ENCODE measurements around the gene TMC8.

The TMC8 gene

DNA sequence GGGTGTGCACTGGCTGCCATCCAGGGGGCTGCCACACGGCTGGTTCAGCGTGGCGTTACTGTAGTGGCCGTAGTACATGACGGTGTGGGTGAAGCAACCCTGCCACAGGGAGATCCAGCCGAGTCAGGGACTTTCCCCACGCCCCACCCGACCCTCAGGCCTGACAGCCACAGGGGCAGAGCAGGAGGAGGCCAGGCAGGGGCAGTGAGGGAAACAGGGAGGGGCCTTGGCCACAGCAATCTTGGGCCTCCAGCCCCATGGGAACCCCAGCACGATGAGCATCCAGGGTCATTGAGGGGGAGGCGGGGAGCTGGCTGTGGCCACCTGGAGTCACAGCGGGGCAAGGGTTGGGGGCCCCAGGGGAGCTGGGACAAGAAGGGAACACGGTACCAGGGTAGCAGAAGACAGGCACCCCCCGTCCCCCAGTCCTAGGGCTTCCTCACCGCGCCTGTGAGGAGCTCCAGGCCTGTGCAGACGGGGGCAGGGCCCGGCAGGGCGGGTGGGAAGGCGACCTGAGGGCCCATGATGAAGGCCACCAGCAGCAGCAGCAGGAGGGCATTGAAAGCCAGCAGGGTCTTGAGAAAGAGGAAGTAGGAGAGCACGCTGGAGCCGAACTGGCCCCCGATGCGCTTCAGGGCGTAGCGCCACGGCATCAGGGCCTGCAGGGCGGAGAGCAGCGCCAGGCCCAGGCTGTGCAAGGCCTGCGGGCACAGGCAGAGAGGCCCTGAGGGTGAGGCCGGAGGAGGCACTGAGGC is 6.3 kb upstream of the TMC8 start:
- no peak for DNase-seq

GRCh38 chr17:78124836-78125137 is 5.8 kb upstream of the TMC8 start:
- DNase-seq, result no peak

DNA sequence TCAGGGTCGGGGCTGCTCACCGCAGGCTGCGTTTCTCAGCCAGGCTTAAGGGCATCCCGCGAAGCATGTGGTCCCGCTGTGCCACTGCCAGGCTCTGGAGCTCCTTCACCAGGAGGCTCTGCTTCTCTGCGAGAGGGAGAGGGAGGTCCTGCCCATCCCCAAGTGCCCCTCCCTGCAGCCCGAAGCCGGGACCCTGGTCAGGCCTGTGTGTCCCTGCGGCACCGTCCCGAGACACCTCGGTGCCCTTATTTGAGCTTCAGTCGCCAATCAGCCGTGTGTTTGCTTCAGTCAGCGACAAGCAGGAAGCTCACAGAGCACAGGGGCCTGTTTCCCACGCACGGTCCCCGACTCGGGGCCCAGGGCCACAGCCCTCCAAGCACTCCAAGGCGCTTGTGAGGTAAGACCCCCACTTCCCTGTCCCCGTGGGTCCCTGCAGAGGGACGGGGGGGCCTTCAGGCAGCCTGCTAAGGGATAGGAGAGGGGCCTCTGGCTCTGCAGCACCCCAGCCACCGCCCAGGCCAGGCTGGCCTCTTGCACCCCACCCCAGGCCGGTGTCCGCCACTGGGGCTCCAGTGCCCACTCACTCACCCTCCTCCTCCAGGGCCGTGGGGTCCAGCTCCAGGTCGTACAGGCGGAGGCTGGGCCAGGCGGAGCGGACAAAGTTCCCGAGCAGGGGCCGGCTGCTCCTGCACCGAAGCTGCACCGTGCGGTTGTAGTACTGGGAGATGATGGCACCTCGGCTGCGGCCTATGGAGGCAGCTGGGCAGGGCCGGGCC is 5.2 kb upstream of the TMC8 start:
- no peak for DNase-seq

- DNase-seq, result no peak
Measured at GRCh38 chr17:78125976-78126894, 4.3 kb upstream of the TMC8 start.

DNA sequence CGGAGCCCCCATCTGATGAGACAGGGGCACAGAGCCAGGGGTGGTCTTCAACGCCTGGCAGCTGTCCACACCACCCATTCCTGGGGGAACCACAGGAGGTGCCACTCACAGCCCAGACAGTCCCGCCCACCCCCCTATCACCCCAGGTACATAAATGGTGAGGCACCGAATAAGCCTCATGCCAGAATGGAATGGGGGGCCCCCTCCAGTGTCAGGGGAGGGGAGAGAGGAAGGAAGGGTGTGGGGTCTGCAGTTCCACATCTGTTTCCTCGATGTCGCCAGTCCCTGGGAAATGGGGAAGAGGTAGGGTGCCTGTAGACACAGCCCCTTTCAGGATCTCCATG is 3.7 kb upstream of the TMC8 start:
- DNase-seq, result no peak

- no peak for DNase-seq
Measured at GRCh38 chr17:78127239-78127887, 3.2 kb upstream of the TMC8 start.

- no peak for DNase-seq
Measured at GRCh38 chr17:78127888-78128550, 2.6 kb upstream of the TMC8 start.

DNA sequence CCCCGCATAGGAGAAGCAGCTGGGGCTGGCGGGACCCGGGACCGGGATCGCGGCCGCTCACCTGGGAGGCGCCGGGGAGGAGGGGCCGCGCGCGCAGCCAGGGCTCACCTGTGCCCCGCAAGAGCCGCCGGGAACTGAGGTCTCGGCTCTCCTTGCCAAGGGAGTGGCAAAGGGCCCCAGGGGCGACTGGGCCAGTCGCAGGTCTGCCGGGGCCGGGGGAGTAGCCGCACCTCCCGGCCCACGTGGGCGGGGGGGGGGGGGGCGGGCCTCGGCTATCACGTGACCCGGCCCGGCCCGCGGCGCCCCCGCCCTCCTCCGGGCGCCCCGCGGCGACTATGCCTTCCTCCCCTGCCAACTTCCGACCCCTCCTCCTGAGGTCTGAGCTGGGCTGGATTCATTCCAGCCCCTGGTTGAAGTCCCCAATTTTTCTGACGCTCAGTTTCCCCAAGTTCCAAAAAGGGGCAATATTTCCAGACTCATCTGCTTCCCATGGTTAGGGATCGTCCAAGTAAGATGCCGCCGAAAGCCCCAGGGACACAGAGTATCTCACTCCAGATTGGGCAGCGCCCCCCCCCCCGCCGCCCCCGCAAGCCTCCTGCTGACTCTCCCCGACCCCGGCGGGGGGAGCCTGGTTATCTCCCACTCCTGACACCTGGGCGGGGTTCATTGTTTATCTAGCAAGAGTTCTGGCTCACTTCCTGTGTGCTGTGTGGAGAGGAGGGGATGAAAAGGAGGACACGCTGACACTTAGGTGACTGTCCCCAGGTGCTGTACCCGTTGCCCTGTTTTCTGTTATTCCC is 1.8 kb upstream of the TMC8 start, which contains the start of gene TMC6:
TSS of gene TMC6 (minus strand) at position 205 of the 800 bp plus-strand sequence. CDS start 1,923 bp downstream, outside the sequence.
- DNase-seq, result no peak

DNA sequence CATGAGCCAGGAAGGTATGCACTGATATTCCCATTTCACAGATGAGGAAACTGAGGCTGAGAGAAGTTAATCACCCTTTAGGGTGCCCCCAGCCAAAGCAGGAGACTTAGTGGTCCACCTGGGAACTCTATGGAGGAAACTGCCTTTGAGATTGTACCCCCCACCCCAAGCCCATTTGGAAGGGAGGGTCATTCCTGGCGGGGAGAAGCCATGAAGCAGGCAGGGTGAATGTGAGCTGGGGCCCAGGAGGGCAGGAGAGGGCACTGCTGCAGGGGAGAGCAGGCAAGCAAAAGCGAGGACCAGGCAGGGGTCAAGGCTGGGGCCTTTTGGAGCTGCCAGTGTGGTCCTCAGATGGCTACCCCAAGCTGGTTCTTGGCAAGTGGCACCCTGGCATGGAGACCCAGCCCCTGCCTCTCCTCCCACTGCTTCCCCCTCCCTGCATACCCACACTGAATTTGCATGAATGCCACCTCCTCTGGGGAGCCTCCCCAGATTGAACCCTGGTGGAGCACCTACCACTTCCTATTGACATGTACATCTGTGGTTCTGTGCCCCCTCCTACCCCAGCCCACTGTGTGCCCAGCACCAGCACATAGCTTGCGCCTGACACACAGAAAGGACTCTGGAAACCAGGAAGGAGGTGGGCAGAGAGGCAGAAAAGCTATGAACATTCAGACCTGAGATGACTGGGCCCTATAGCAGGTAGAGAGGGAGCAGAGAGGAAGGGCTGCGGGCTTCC is 1.1 kb upstream of the TMC8 start:
- DNase-seq, result no peak

DNA sequence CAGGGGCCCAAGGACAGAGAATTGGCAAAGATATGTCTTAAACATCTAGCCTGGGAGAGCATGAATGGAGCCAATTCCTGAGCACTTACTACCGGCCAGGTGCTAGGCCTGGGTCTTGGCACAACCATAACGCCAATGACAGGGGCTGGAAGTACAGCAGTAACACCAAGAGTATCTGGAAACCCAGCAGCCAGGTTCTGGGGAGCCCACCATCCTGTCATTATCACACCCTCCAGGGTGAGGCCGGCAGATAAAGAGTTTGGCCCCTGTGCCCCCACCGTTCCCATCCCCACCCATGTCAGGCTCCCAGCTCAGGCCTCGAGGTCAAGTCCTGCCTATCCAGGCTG is 508 bp upstream of the TMC8 start:
- no peak for DNase-seq

DNA sequence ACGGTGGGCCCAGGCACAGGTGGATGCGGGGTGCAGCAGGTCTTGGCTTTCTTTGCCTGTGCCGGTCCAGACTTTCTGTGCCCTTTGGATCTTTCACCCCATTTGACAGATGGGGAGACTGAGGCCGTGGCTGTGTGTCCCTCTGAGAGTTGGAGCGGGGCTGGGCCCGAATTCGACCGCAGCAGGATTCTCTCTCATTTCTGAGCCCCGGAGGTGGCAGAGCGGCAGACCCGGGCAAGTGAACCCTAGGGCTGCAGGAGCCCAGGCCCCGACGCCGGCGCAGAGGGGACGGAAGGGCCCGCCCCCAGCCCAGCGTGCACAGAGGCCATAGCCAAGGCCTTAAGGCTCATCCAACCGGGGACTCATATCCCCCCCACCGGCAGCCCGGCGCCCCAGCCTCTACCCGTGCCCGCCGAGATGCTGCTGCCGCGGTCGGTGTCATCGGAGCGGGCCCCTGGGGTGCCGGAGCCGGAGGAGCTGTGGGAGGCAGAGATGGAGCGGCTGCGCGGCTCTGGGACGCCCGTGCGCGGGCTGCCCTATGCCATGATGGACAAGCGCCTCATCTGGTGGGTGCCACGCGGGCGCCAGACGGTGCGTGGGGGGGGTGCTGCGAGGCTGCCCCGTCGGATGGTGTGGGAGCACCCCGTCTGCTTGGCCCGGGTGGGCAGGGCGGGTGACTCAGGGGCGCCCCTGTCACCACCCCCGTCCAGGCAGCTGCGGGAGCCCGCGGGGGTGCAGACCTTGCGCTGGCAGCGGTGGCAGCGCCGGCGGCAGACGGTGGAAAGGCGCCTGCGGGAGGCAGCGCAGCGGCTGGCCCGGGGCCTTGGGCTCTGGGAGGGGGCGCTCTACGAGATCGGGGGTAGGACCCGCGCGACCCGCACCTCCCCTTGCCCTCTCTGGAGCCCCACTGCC is 857 bp downstream of the TMC8 start:
- DNase-seq, result no peak

DNA sequence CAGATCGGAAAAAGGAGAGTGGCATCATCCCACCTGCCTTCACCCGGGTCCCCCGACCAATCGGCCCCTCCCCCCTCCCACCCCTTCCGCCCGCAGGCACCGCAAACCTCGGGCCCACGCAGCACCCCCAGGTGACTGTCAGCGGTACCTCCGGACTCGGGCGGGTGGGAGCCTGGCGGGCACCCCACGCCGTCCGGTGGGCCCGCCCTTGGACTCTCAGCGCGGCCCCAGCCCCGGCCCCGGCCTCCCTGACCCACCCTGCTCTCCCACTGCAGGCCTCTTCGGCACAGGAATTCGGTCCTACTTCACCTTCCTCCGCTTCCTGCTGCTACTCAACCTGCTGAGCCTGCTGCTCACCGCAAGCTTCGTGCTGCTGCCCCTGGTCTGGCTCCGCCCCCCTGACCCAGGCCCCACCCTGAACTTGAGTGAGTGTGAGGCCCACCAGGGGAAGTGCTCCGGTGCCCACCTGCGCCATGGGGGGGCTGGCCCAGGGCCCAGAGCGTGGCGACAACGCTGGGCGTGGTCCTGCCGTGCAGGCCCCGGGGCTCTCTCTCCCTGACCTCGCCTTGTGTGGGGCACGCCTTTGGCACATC is 1.6 kb downstream of the TMC8 start:
- no peak for DNase-seq

GRCh38 chr17:78132767-78133178 is 2.2 kb downstream of the TMC8 start:
- DNase-seq, result no peak

DNA sequence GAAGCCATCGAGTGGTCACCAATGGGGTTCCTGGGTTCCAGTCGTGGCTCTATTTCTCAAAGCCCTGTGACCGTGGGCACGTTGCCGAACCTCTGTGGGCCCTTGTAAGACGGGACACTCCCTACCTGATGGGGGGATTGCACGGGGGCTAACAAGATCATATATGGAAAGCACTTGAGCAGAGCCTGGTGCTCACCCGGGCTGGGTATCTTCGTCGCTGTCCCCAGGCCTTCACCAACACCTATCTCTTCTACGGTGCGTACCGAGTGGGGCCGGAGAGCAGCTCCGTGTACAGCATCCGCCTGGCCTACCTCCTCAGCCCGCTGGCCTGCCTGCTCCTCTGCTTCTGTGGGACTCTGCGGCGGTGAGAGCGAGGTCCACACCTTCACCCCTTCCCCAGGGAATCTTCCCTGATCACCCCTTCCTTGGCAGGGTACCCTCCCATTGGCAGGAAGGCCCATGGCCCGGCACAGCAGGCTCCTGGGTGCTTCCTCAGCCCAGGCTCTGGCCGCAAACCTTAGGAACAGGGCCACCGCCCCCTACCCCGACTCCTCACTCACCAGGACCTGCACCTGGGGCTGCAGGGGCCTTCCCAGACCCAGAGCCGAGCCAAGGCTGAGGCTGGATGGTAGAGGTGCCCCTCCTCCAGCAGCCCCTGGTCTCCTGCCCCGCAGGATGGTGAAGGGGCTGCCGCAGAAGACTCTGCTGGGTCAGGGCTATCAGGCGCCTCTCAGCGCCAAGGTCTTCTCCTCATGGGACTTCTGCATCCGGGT is 2.8 kb downstream of the TMC8 start:
- DNase-seq, result no peak

DNA sequence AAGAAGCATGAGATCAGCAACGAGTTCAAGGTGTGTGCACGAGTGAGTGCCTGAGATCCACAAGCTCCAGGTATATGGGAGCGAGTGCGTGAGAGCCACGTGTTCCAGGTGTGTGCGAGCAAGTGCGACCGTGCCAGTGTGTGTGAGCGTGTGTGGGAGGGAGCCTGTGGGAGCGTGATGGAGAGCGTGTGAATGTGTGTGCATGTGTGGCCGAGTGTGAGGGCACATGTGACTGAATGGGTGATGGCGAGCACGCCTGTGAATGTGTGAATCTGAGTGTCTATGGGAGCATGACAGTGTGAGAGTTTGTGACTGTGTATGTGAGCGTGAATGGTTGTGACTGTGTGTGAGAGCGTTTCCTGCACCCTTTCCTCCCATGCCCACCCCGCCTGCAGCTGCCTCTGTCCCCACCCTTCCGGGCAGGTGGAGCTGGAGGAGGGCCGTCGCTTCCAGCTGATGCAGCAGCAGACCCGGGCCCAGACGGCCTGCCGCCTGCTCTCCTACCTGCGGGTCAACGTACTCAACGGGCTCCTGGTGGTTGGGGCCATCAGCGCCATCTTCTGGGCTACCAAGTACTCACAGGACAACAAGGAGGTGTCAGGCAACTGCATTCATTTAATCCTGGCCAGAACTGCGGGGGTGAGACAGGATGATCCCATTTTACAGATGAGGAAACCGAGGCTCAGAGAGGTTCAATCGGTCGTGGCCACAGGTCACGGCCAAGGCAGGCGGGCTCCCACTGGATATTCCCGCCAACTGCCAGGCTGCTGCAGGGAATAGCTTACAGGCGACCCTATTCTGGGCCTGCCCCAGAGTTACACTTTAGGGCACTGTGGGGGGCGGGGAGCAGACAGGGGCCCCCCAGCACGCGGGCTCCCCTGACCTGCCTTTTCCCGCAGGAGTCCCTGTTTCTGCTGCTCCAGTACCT is 3.7 kb downstream of the TMC8 start:
- no peak for DNase-seq

DNA sequence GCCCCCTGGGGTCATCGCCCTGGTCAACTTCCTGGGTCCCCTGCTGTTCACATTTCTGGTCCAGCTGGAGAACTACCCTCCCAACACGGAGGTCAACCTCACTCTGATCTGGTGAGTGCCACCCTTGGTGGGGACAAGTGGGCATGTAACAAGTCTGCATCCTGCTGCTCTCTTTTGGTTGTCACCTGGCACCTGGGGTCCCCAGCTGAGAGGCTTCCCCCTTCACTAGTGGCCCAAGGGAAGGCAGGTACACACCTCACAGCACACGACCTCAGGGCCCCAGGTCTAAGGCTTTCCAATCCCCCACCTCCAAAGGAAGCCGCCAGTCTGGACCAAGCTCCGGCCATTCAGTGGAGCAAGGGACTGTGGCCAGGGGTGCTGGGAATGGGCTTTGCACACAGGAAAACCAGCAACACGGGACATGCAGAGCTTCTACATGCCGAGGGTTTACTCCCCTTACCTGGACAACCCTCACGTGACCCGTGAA is 4.4 kb downstream of the TMC8 start:
- DNase-seq, result no peak

- no peak for DNase-seq
Measured at GRCh38 chr17:78135858-78136500, 5.4 kb downstream of the TMC8 start.

Data from fibroblast of skin of right quadriceps (primary cell).